MCF 10A (cell line): ENCODE data around the gene NIPBL. TPM values are rescaled to one million over a fixed set of nuclear protein-coding genes. Genes with fewer than 3 reads are reported as not detected.

ENCODE experiments used
- BruUV-seq: library from RNA; stranded (reverse); fragments of 400-500 nt; replicated peaks from 2 replicates; lab custom pipeline; 2021; lab: Mats Ljungman, UMichigan
- CTCF ChIA-PET: fragments of 300-600 bp; sonication (Branson Sonifier 250); formaldehyde crosslinking; extraction: SDS; loops from one replicate; lab custom pipeline; 2021; ENCODE audit warnings: antibody characterized with exemption, inconsistent platforms; lab: Yijun Ruan, JAX
- POLR2A ChIA-PET: fragments of 300-600, 350-650 bp; sonication (Branson Sonifier 250); formaldehyde crosslinking; extraction: SDS; loops from one replicate; lab custom pipeline; 2020; ENCODE audit warnings: antibody characterized with exemption, inconsistent platforms; lab: Yijun Ruan, JAX
- DNase-seq: peaks from one replicate; pipeline ENCODE4 v3.0.0-alpha.2; 2018; ENCODE audit not compliant: unreplicated experiment
- H3K27ac Mint-ChIP-seq: one replicate; pipeline ENCODE4 v1.8.0; 2022; ENCODE audit warnings: mild to moderate bottlenecking, low read depth, mixed read lengths; ENCODE audit not compliant: unreplicated experiment
- H3K27me3 Mint-ChIP-seq: one replicate; pipeline ENCODE4 v1.8.0; 2022; ENCODE audit warnings: mixed read lengths; ENCODE audit not compliant: insufficient read depth, unreplicated experiment
- H3K36me3 Mint-ChIP-seq: one replicate; pipeline ENCODE4 v1.8.0; 2022; ENCODE audit warnings: mild to moderate bottlenecking, moderate library complexity, mixed read lengths; ENCODE audit not compliant: insufficient read depth, unreplicated experiment
- H3K4me1 Mint-ChIP-seq: one replicate; pipeline ENCODE4 v1.8.0; 2022; ENCODE audit warnings: mixed read lengths; ENCODE audit not compliant: insufficient read depth, unreplicated experiment
- H3K4me3 Mint-ChIP-seq: one replicate; pipeline ENCODE4 v1.8.0; 2022; ENCODE audit warnings: mild to moderate bottlenecking, moderate library complexity, mixed read lengths; ENCODE audit not compliant: unreplicated experiment
- H3K9me3 Mint-ChIP-seq: one replicate; pipeline ENCODE4 v1.8.0; 2022; ENCODE audit warnings: mixed read lengths; ENCODE audit not compliant: unreplicated experiment
- CTCF ChIP-seq: fragments of 200-600 bp; IDR thresholded peaks from one replicate; pipeline ENCODE4 v1.8.0; 2022; ENCODE audit warnings: antibody characterized with exemption, mild to moderate bottlenecking; ENCODE audit not compliant: unreplicated experiment
- intact Hi-C: fragments of 100-400 bp; cut with micrococcal nuclease; formaldehyde crosslinking; loops from 2 replicates; pipeline ENCODE4 v1.14.1; 2022
- total RNA-seq: library from RNA; stranded (reverse); gene quantifications from 2 replicates; pipeline ENCODE4 v1.2.3, GENCODE V29; 2022

NIPBL gene
- total RNA-seq, 1 experiment from 2014 or later: 46.2 TPM

- H3K9me3 Mint-ChIP-seq: peaks cover 8% of the 10 kb centered on the region
- peaks cover 34% of the 10 kb centered on the region for H3K4me1 Mint-ChIP-seq
- H3K4me3 Mint-ChIP-seq: no peak overlapping the region
- H3K27me3 Mint-ChIP-seq: no peaks in the 10 kb centered on the region
- no peak overlapping the region for H3K27ac Mint-ChIP-seq
- TF ChIP-seq CTCF: no peak
- intact Hi-C loops: no loop called here
- CTCF ChIA-PET: no interaction called here
- H3K36me3 Mint-ChIP-seq: no peaks in the 10 kb centered on the region
- POLR2A ChIA-PET: interaction anchor here (0.6 to 1.0 kb wide), 2 partner anchors 14 to 27 kb away, joined by 3 read pairs; no protein-coding TSS in a partner anchor
- no peak for DNase-seq
- no TSS peak for BruUV-seq
Observed at GRCh38 chr5:36932699-36933098, 56.1 kb downstream of the NIPBL start.

DNA sequence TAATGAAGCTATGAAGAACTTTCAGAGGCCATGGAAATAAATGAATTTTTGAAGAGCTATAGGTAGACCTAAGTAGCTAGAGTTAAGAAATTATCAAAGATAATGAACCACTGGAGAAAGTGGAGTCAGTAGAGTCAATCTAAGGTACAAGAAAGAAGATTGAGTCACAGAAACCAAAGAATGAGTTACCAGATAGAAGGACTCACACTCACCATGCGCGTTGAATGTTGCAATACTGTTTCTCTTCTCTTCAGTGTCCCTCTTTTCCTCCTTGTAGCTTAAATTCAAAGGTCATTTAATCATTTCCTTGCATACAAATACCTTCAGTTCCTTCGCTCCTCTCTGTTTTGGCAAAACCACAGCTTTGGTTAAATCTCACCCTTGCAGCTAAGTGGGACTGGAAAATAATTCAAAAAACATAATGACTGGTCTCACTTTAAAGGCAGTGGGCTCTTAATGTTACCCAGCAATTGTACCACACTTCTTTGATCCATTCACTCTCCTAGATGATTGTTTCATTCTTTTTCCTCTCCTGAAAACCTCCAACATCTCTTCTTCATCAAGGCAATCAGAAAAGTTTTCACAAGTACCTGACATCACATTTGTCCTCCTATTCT is 58.3 kb downstream of the NIPBL start:
- H3K27ac Mint-ChIP-seq: no peak overlapping the region
- ChIA-PET CTCF (interaction anchor here (0.6 kb wide), 1 partner anchor 57 kb away, joined by 3 read pairs; no protein-coding TSS in a partner anchor), POLR2A (no interaction called here)
- TF ChIP-seq CTCF: no peak
- no peaks in the 10 kb centered on the region for H3K27me3 Mint-ChIP-seq
- H3K36me3 Mint-ChIP-seq: no peaks in the 10 kb centered on the region
- no peak overlapping the region for H3K4me3 Mint-ChIP-seq
- H3K4me1 Mint-ChIP-seq: peaks cover 19% of the 10 kb centered on the region
- no TSS peak for BruUV-seq
- peaks cover 8% of the 10 kb centered on the region for H3K9me3 Mint-ChIP-seq
- DNase-seq: no peak
- intact Hi-C loops: no loop called here

GRCh38 chr5:36935805-36936204 is 59.2 kb downstream of the NIPBL start:
- no peaks in the 10 kb centered on the region for H3K36me3 Mint-ChIP-seq
- POLR2A ChIA-PET: no interaction called here
- no peak for DNase-seq
- no TSS peak for BruUV-seq
- CTCF ChIA-PET: no interaction called here
- no peak overlapping the region for H3K4me3 Mint-ChIP-seq
- H3K9me3 Mint-ChIP-seq: peaks cover 8% of the 10 kb centered on the region
- intact Hi-C loops: no loop called here
- no peaks in the 10 kb centered on the region for H3K27me3 Mint-ChIP-seq
- H3K27ac Mint-ChIP-seq: no peak overlapping the region
- H3K4me1 Mint-ChIP-seq: peaks cover 24% of the 10 kb centered on the region
- TF ChIP-seq CTCF: no peak

DNA sequence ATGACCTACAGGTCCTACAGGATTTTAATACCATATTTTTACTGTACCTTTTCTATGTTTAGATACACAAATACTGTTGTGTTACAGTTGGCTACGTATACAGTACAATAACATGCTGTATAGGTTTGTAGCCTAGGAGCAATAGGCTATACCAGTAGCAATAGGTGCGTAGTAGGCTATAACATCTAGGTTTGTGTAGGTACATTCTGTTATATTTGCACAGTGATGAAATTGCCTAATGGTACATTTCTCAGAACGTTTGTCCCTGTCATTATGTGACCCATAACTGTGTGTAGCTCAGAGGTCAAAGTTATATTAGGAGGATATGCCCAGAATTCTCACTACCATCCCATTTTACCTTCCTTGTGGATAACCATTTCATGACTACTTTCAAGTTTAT is 59.7 kb downstream of the NIPBL start:
- intact Hi-C loops: no loop called here
- ChIA-PET CTCF (no interaction called here), POLR2A (no interaction called here)
- no peak for TF ChIP-seq CTCF
- Mint-ChIP-seq H3K27ac (no peak overlapping the region), H3K4me1 (peaks cover 23% of the 10 kb centered on the region), H3K36me3 (no peaks in the 10 kb centered on the region), H3K27me3 (no peaks in the 10 kb centered on the region), H3K9me3 (peaks cover 8% of the 10 kb centered on the region), H3K4me3 (no peak overlapping the region)
- no TSS peak for BruUV-seq
- no peak for DNase-seq
